HL-60 (cell line): ENCODE measurements around the gene SELENOV.
"Not testable (repeated sequence)": the region's sequence is repeated elsewhere in the genome, so short reads cannot be mapped to it uniquely, and the experiment has no call there.

ENCODE experiments used
- DNase-seq, 2 experiments: peaks; one replicate each; pipeline ENCODE4 v3.0.0-alpha.2; 2010 to 2020; ENCODE audit warnings: low read depth in 1 of 2, low spot score in 1 of 2
- H3K27ac ChIP-seq: fragments of 250-450 bp; sonication (Bioruptor Pico); replicated peaks from 2 replicates; pipeline ENCODE4 v1.5.1; 2020; ENCODE audit warnings: mild to moderate bottlenecking, moderate library complexity
- H3K27me3 ChIP-seq: fragments of 250-450 bp; sonication (Bioruptor Pico); 2 replicates; pipeline ENCODE4 v1.5.1; 2021; ENCODE audit warnings: mild to moderate bottlenecking, moderate library complexity; ENCODE audit not compliant: insufficient read depth, poor library complexity, severe bottlenecking
- H3K4me3 ChIP-seq: replicated peaks from 2 replicates; pipeline ENCODE4 v1.5.1; 2011; ENCODE audit warnings: mild to moderate bottlenecking, control low read depth, low read length; ENCODE audit not compliant: insufficient read depth
- GABPA ChIP-seq: IDR thresholded peaks from 2 replicates; pipeline ENCODE4 v1.6.1; 2012; ENCODE audit warnings: low read depth
- POLR2AphosphoS5 ChIP-seq: IDR thresholded peaks from 2 replicates; pipeline ENCODE4 v1.6.1; 2012; ENCODE audit warnings: low read depth
- REST ChIP-seq: IDR thresholded peaks from 2 replicates; pipeline ENCODE4 v1.6.1; 2012; ENCODE audit warnings: low read depth; ENCODE audit not compliant: insufficient replicate concordance
- SPI1 ChIP-seq: IDR thresholded peaks from 2 replicates; pipeline ENCODE4 v1.6.1; 2012; ENCODE audit warnings: low read depth, mild to moderate bottlenecking, borderline replicate concordance
- TF ChIP-seq, protein P1 (sequence below): IDR thresholded peaks from one replicate; pipeline ENCODE4 v1.5.1; 2011; ENCODE audit warnings: low read length, control low read depth, inconsistent platforms; ENCODE audit not compliant: insufficient read depth

SELENOV gene

GRCh38 chr19:39474139-39474620 is 40.8 kb upstream of the SELENOV start:
- TF ChIP-seq SPI1 (peak; percentile 37; the same call in 1 of the 2 replicates), POLR2AphosphoS5 (no peak), REST (no peak), GABPA (no peak)
- TF ChIP-seq, protein P1, sequence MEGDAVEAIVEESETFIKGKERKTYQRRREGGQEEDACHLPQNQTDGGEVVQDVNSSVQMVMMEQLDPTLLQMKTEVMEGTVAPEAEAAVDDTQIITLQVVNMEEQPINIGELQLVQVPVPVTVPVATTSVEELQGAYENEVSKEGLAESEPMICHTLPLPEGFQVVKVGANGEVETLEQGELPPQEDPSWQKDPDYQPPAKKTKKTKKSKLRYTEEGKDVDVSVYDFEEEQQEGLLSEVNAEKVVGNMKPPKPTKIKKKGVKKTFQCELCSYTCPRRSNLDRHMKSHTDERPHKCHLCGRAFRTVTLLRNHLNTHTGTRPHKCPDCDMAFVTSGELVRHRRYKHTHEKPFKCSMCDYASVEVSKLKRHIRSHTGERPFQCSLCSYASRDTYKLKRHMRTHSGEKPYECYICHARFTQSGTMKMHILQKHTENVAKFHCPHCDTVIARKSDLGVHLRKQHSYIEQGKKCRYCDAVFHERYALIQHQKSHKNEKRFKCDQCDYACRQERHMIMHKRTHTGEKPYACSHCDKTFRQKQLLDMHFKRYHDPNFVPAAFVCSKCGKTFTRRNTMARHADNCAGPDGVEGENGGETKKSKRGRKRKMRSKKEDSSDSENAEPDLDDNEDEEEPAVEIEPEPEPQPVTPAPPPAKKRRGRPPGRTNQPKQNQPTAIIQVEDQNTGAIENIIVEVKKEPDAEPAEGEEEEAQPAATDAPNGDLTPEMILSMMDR = peak; percentile 49
- no peaks in the 10 kb centered on the region for H3K27me3 ChIP-seq
- H3K27ac ChIP-seq = no peak overlapping the region
- no peak overlapping the region for H3K4me3 ChIP-seq
- DNase-seq = peak in 1 of 2 experiments; percentile 56

- H3K27me3 ChIP-seq = no peaks in the 10 kb centered on the region
- no peak overlapping the region for H3K4me3 ChIP-seq
- DNase-seq = no peak
- no peak overlapping the region for H3K27ac ChIP-seq
- TF ChIP-seq SPI1 (no peak), REST (no peak), POLR2AphosphoS5 (no peak), GABPA (no peak)
- TF ChIP-seq, protein P1 = no peak
Observed at GRCh38 chr19:39475748-39476147, 39.2 kb upstream of the SELENOV start.

DNA sequence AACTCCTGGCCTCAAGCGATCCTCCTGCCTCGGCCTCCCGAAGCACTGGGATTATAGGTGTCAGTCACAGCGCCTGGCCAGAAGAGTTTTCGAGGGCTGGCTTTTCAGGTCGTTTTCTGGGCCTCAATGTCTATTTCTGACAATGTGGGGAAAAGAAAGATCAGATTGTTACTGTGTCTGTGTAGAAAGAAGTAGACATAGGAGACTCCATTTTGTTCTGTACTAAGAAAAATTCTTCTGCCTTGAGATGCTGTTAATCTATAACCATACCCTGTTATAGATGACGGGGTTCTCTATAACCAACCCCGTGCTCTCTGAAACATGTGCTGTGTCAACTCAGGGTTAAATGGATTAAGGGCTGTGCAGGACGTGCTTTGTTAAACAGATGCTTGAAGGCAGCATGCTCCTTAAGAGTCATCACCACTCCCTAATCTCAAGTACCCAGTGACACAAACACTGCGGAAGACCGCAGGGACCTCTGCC is 35.6 kb upstream of the SELENOV start:
- peak overlapping the region; percentile 79 for H3K27ac ChIP-seq
- not testable (repeated sequence) for DNase-seq, H3K27me3 ChIP-seq, H3K4me3 ChIP-seq

GRCh38 chr19:39479916-39480315 is 35.0 kb upstream of the SELENOV start:
- Histone ChIP-seq H3K4me3 (peak overlapping the region; percentile 88), H3K27me3 (no peaks in the 10 kb centered on the region), H3K27ac (peak overlapping the region; percentile 79)
- peak in 1 of 2 experiments; percentile 46 for DNase-seq
- TF ChIP-seq REST = no peak
- TF ChIP-seq, protein P1 = no peak
- no peak for TF ChIP-seq GABPA
- TF ChIP-seq POLR2AphosphoS5 = no peak
- TF ChIP-seq SPI1 = no peak
